HG02588 (cell line): ENCODE data around the gene ZSCAN5A.
A peak's percentile ranks its signal among the peaks of the same experiment; 100 is the strongest.
"Not testable (repeated sequence)": the region's sequence is repeated elsewhere in the genome, so short reads cannot be mapped to it uniquely, and the experiment has no call there.

Experiments used
- ATAC-seq: cut with Tn5 transposase; IDR thresholded peaks from one replicate; pipeline ENCODE4 v1.9.1; 2021; ENCODE audit warnings: mild to moderate bottlenecking, moderate library complexity; ENCODE audit not compliant: unreplicated experiment

The ZSCAN5A gene

DNA sequence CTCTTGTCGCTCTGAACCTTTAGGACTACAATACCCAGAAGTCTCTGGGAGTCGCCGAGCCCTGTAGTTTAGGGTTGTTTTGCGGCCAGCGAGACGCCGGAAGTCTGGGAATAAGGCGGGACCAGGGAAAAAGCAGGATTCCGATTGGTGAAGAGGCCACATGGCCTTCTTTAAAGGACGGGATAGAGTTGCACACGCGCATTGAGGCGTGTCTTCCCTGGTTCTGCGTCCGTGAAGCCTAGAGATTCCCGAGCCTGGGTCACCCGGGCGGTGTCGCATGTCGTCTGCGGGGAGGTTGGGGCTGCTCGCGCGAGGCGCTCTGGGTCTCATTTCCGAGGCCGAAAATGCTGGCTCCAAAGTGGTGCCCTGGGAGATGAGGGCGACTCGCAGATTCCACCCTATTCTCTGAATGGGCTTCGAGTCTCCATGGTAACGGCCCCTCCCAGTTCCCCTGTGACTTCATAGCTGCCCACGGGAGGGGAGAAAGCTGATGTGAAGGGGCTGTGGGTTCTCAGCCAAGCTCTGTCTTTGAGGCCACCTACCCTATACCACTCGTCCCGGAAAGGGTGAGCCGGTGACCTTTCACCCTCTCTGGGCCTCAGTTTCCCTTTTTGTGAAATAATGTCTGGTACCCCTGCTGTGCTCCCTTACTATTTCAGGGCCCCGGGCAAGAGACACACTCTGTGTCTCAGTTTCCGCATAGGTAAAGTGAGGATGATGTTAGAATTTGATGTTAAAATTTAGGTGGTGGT, 614 bp upstream of the ZSCAN5A start:
- ATAC-seq = peak; percentile 77

DNA sequence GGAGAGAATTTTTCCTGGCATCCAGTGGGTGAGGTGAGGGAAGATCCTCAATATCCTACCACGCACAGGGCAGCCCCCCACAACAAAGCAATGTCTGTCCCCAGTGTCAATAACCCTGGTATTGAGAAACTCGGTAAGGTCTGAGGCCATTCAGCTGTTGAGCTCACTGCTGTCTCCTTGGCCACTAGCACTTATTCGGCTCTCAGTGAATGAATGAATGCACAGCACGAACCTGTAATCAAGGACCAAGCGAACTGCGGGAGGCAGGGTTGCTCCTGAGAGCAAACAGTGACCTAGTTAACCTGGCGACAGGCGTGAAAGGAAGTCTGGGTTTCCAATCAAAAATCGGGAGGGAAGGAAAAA, 640 bp downstream of the ZSCAN5A start:
- ATAC-seq = peak; percentile 3

GRCh38 chr19:56312787-56313657, 1.6 kb downstream of the ZSCAN5A start:
- ATAC-seq = no peak

DNA sequence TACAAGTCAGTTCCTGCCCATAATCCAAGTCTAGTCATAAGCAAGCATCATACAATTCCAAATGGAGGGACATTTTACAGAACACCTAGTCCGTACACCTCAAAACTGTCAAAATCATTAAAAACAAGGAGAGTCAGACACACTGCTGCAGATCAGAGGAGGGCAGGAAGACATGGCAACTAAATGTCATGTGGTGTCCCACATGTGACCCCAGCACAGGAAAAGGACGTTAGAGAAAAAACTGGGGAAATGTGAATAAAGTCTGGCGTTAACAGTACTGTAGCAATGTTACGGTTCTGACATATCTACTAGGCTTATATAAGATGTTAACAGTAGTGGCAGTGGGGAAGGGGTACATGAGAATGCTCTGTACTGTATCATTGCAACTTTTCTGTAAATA, 2.3 kb downstream of the ZSCAN5A start:
- no peak for ATAC-seq

- ATAC-seq = no peak
These were observed 4.2 kb downstream of the ZSCAN5A start for GRCh38 chr19:56310462-56310861.

DNA sequence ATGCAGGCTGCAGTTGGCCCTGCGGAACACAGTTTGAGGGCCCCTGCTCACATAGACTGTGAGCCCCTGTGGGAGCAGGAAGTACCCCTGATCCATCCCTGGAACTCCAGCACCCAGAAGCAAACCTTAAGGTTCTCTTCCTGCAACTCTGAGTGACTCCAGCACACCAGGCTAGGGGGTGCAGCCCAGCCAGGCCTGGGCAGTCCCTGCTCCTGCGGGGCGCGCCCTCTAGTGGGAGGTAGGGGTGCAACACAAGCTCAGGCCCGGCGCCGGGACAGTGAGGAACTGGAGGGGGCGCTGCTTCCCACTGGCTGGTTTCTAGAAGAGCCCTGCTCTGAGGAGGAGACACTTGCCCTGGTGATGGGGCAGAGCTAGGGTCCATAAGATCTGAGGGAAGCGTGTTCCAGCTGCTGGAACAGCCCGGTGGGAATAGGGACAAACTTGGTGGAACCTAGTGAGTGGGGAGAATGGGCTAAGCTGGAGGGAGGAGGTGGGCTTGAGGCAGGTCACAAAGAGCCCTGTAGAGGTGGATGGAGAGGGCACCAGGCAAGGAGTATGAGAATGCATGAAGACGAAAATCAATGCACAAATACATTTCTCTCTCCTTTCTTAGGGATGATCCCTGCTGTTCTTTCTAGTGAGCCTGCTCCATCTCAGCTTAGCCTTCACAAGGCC, 5.0 kb downstream of the ZSCAN5A start:
- ATAC-seq = no peak

DNA sequence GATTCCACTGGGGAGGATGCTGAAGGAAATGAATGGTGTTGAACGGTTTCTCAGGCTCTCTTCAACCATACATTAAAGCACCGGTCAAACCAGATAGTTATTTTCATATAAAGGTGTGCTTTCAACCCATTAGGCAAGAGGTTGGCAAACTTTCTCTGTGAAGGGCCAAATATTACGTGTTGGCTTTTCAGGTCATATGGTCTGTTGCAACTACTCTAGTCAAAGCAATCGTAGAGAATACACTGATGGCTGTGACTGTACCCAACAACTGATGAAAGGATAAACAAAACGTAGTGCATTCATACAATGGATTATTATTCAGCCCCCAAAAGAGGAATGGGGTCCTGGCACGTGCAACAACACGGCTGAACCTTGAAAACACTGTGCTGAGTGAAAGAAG, 5.8 kb downstream of the ZSCAN5A start:
- ATAC-seq = no peak

GRCh38 chr19:56307062-56307461, 7.6 kb downstream of the ZSCAN5A start:
- not testable (repeated sequence) for ATAC-seq

DNA sequence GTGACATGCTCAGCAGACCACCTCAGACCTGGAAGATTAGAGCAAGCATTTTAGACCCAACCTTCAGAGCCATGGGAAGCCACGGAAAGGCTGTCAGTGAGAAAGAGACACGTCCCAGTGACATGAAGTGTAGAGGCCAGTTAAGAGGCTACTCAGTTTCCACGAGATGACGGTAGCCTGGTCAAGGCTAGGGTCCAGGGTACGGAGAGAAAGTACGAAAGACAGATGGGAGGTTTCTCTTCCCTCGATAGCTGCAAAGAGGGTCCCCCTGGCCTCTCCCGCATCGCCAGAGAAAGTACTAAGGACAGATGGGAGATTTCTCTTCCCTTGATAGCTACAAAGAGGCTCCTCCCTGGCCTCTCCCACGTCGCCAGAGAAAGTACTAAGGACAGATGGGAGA, 8.6 kb downstream of the ZSCAN5A start:
- ATAC-seq = no peak

DNA sequence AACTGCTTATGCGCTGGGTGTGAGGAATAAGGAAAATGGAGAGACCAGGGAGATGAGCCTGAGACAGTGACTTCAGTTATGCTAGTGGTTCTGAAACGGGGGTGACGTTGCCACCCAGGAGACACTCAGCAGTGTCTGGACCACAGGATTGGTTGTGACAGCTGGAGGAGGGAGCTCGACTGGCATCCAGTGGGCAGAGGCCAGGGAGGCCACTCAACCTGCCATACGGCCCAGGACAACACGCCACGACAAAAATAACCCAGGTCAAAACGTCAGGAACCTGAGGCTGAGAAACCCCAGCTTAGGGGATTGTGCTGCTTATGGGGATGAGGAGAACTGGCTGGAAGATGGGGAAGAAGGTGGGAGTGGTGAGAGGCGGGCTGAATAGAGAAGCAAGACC, 10.4 kb downstream of the ZSCAN5A start:
- ATAC-seq = no peak

DNA sequence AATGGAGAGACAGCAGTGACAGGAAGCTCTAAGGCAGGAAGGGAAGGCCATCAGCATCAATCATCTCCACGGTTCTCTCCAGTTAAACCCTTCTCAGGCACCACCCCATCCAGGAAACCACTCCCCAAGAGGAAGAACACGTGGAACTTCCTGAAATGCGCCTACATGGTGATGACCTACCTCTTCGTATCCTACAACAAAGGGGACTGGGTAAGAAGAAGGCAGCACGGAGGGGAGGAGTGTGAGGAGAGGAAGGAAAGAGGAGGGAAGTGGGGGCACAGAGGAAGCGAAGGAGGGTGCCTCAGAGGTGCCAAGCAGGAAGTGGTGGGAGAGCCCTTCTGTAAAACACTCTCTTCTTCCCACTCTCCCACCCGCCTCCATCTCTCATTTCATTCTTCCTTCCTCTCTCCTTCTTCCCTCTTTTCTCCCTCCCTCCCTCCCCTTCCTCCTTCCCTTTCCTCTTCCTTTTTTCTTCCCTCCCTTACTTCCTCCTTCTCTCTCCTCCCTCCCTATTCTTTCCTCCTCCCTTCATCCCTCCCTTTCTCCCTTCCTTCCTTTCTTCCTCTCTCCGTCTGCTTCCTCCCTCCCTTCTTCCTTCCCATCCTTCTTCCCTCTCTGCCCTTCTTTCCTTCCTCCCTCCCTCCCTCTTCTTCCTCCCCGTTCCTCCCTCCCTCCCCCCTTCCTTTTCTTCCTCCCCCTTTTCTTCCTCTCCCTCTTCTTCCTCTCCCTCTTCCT, 12.6 kb downstream of the ZSCAN5A start:
- no peak for ATAC-seq

- ATAC-seq = no peak
These were observed 13.5 kb downstream of the ZSCAN5A start for GRCh38 chr19:56301155-56301554.

DNA sequence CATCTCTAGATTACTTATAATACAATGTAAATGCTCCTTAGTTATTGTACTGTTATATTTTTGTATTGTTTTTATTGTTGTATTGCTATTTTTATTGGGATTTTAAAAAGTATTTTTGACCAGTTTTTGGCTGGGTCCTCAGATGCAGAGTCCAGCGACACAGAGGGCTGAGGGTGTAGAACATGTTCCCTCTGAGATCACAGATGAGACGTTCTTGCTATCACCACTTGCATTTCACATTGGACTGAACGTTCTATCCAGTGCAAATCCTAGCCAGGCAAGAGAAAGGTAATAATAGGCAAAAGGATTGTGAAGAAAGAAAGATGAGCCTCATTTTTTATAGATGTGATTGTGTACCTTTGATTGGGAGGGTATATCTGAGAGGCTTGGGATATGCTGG, 15.0 kb downstream of the ZSCAN5A start:
- ATAC-seq = no peak

- no peak for ATAC-seq
These were observed 17.6 kb downstream of the ZSCAN5A start for GRCh38 chr19:56297010-56297409.

GRCh38 chr19:56295531-56296455, 18.8 kb downstream of the ZSCAN5A start:
- no peak for ATAC-seq

- ATAC-seq = no peak
These were observed 20.1 kb downstream of the ZSCAN5A start for GRCh38 chr19:56294549-56294948.

DNA sequence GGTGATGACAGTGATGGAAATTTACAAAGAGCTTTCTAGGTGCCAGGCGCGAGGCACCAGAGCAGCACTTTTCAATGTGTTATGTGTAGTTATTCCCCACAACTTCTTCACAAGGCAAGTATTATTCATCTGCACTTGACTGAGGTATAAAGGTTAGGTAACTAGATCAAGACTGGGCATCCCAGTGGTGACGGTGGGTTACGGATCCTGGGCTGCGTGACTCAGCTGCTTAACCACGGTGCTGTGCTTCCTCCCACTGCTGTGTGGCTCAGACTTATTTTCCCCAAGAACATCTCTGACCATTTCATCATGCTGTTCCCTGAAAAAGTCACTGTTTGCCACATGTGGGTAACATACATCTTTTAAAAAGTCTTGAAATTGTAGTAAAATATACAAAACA, 22.8 kb downstream of the ZSCAN5A start:
- ATAC-seq = no peak

DNA sequence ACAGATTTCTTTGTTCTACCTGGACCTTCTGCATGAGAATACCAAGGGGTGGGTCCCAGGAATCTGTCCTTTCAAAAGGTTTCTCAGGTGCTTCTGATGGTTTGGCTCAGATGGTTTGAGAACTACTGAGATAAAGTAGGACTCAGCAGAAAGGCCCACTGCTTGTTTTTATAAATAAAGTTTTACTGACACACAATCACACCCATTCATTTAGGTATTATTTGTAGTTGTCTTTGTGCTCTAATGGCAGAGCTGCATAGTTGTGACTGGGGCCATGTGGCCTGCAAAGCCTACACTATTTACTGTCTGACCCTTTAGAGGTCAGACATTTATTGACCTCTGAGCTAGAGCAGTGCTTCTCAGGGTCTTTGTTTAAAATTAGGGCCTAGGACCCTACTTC, 24.5 kb downstream of the ZSCAN5A start:
- no peak for ATAC-seq

GRCh38 chr19:56284746-56285145, 29.9 kb downstream of the ZSCAN5A start:
- ATAC-seq = no peak

DNA sequence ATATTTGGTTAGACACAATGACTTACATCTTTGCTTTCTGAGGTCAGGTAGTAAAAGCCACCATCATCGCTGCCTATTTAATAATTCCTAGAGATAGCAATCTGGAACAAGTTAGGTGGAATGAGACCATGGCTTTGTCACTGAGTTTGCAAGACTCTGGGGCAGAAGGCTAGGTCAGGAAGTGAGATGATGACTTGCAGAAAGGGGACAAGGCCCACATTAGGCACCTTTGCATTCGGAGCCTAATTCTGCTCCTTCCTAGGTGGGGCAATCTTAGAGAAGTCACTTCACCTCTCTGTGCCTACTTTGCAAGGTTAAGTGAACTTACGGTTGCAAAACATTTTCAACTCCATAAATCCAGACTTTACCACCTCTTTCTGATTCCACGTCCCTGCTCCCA, 31.8 kb downstream of the ZSCAN5A start:
- no peak for ATAC-seq
